ENCODE results near the gene KNDC1. TPM values are rescaled to one million over a fixed set of nuclear protein-coding genes. Genes with fewer than 3 reads are reported as not detected.
"Not testable (repeated sequence)": the region's sequence is repeated elsewhere in the genome, so short reads cannot be mapped to it uniquely, and the experiment has no call there.

The KNDC1 gene
- total RNA-seq, 2 donors from 2014 or later, result 0.29 to 0.32 TPM

DNA sequence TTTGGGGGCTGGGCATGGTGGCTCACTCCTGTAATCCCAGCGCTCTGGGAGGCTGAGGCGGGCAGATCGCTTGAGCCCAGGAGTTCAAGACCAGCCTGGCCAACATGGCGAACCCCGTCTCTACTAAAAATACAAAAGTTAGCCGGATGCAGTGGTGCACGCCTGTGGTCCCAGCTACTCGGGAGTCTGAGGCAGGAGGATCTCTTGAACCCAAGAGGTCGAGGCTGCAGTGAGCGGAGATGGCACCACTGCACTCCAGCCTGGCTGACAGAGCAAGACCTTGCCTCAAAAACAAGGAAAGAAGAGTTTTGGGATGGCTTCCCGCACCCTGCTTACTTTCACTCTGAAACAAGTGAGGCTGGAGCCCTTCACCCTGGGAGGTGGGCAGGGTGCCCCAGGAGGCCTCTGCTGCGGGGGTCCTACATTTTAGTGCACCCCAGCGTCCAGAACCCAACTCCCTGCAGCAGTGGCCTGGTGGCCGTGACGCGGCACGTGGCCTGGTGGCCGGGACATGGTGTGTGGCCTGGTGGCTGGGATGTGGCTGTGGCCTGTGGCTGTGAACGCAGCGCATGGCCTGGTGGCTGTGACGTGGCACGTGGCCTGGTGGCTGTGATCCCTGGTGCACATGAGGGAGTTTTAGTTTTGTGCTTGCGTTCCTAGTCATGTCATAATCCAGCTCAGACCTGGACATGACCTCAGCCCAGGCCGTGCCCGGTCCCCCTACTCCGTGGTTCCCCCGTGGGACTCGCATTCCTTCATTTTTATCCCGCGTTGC is 9.3 kb downstream of the KNDC1 start:
- intact Hi-C loops (cut with DNase I), result no loop called here
- DNase-seq, result no peak
- H3K27me3 ChIP-seq, result no peaks in the 10 kb centered on the region
- no peaks in the 10 kb centered on the region for H3K36me3 ChIP-seq
- no peak overlapping the region for H3K27ac ChIP-seq
- no peak overlapping the region for H3K9ac ChIP-seq (ENCODE audit: low read depth in 2 of 2, low read length in 2 of 2)
- TF ChIP-seq, protein P1, sequence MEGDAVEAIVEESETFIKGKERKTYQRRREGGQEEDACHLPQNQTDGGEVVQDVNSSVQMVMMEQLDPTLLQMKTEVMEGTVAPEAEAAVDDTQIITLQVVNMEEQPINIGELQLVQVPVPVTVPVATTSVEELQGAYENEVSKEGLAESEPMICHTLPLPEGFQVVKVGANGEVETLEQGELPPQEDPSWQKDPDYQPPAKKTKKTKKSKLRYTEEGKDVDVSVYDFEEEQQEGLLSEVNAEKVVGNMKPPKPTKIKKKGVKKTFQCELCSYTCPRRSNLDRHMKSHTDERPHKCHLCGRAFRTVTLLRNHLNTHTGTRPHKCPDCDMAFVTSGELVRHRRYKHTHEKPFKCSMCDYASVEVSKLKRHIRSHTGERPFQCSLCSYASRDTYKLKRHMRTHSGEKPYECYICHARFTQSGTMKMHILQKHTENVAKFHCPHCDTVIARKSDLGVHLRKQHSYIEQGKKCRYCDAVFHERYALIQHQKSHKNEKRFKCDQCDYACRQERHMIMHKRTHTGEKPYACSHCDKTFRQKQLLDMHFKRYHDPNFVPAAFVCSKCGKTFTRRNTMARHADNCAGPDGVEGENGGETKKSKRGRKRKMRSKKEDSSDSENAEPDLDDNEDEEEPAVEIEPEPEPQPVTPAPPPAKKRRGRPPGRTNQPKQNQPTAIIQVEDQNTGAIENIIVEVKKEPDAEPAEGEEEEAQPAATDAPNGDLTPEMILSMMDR (IDR thresholded peaks at IDR 0.05), result no peak
- H3K4me3 ChIP-seq, result no peak overlapping the region
- no peaks in the 10 kb centered on the region for H3K9me3 ChIP-seq
- H3K4me1 ChIP-seq, result no peaks in the 10 kb centered on the region

DNA sequence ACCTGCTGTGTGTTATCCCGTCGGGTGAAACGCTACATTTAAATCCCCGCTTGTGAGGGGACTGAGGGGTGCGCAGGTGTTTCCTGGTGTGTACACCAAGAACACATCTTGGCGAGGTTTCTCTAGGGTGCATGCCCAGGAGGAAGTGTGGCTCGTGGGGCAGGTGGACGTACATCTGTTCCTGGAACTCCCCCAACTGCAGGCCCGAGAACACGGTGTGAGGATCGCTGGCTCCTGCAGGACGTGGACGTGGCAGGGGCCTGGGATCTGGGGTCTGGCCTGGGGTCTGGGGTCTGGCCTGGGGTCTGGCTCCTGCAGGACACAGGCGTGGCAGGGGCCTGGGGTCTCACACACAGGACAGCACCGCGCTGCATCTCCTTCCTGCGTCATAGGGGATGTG is 10.1 kb downstream of the KNDC1 start:
- intact Hi-C loops (cut with DNase I), result no loop called here
- H3K36me3 ChIP-seq, result no peaks in the 10 kb centered on the region
- no peaks in the 10 kb centered on the region for H3K4me1 ChIP-seq
- H3K27ac ChIP-seq, result no peak overlapping the region
- no peaks in the 10 kb centered on the region for H3K9me3 ChIP-seq
- H3K9ac ChIP-seq (ENCODE audit: low read depth in 2 of 2, low read length in 2 of 2), result no peak overlapping the region
- H3K27me3 ChIP-seq, result no peaks in the 10 kb centered on the region
- DNase-seq, result no peak
- no peak overlapping the region for H3K4me3 ChIP-seq
- TF ChIP-seq, protein P1 (IDR thresholded peaks at IDR 0.05), result no peak

DNA sequence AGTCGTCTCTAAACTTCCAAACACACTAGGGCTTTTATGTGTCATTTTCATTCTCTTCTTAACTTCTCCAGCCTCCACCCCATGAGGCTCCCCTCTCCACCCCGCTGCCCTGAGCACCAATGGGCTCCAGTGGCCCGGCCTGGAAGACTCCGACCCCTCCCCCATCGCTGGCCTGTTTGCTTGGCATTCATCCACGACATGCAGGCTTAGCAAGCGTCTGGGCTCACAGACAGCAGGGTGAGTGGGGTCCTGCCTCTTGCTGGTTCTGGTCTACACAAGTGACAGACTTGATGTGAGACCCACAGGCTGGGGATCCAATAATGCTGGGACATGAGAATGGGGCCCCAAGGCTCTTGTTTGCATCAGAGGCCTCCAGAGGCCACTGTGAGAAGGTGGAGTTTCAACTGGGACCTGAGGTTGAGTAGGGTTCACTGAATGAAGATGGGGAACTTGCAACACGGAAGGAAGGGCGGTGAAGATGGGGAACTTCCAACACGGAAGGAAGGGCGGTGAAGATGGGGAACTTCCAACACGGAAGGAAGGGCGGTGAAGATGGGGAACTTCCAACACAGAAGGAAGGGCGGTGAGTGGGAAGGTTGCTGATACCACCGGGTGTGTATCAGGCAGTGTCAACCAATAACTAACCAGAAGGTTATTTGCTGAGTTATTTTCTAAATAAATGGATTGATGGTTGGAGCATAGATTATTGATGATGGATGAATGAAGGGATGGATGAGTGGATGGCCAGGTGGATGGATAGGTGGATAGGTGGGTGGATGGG is 14.0 kb downstream of the KNDC1 start:
- H3K9me3 ChIP-seq, result no peaks in the 10 kb centered on the region
- TF ChIP-seq, protein P1 (IDR thresholded peaks at IDR 0.05), result no peak
- H3K4me3 ChIP-seq, result no peak overlapping the region
- no peaks in the 10 kb centered on the region for H3K27me3 ChIP-seq
- H3K36me3 ChIP-seq, result no peaks in the 10 kb centered on the region
- H3K27ac ChIP-seq, result no peak overlapping the region
- intact Hi-C loops (cut with DNase I), result no loop called here
- no peak for DNase-seq
- H3K9ac ChIP-seq (ENCODE audit: low read depth in 2 of 2, low read length in 2 of 2), result no peak overlapping the region
- H3K4me1 ChIP-seq, result no peaks in the 10 kb centered on the region

DNA sequence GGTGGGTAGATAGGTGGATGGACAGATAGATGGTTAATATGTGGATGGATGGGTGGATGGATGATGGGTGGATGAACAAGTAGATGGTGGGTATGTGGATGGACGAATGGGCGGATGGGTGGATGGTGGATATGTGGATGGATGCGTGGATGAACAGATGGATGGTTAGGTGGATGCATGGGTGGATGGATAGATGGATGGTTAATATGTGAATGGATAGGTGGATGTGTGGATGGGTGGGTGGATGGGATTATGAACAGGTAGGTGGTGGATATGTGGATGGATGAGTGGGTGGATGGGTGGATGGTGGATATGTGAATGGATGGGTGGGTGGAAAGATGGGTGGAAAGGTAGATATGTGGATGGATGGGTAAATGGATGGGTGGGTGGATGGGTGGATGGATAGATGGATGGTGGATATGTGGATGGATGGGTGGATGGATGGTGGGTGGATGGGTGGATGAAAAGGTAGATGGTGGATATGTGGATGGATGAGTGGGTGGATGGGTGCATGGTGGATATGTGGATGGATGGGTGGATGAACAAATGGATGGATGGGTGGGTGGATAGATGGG is 14.8 kb downstream of the KNDC1 start:
- Histone ChIP-seq H3K9ac (ENCODE audit: low read depth in 2 of 2, low read length in 2 of 2) (no peak overlapping the region), H3K36me3 (no peaks in the 10 kb centered on the region), H3K27ac (no peak overlapping the region), H3K27me3 (no peaks in the 10 kb centered on the region), H3K4me1 (no peaks in the 10 kb centered on the region), H3K9me3 (no peaks in the 10 kb centered on the region), H3K4me3 (no peak overlapping the region)
- intact Hi-C loops (cut with DNase I), result no loop called here
- TF ChIP-seq, protein P1 (IDR thresholded peaks at IDR 0.05), result no peak
- DNase-seq, result no peak

DNA sequence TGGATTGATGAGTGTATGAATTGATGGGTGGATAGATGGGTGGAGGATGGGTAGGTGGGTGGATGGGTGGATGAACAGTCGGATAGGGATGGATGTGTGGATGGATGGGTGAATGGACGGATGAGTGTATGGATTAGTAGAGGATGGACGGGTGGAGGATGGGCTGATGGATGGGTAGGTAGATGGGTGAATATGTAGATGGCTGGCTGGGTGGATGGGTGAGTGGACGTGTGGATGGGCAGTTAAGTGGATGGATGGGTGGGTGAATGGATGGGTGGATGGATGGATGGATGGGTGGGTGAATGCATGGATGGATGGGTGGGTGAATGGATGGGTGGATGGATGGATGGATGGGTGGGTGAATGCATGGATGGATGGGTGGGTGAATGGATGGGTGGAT is 15.6 kb downstream of the KNDC1 start:
- H3K4me3 ChIP-seq; H3K9me3 ChIP-seq; H3K4me1 ChIP-seq; H3K9ac ChIP-seq (ENCODE audit: low read depth in 2 of 2, low read length in 2 of 2); H3K36me3 ChIP-seq; DNase-seq; intact Hi-C loops (cut with DNase I); H3K27ac ChIP-seq; H3K27me3 ChIP-seq: not testable (repeated sequence)

Data from colonic mucosa (tissue), 4 donors.